Measurements from ENCODE around the gene CC2D1B. TPM values are rescaled to one million over a fixed set of nuclear protein-coding genes. Genes with fewer than 3 reads are reported as not detected.

CC2D1B gene
- total RNA-seq, 4 donors from 2014 or later = 31.0 to 45.9 (median 39.2) TPM

DNA sequence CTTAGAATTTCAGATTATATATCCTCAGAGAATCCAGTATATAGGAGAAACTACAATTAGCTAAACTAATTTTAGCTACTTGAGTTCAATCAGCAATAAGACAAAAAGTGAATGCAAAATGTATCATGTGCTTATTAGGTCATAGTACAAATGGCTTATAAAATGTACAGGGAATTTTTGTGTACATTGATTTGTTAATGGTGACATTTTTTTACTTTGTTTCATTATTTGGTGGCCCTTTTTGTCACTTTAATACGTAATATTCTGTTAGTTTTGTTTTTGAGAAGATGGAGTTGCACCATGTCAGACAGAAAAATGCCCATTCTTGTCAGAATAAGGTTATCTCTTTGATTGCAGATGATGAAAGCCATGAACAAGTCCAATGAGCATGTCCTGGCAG lies 33.6 kb downstream of the CC2D1B start:
- WGBS, 2 donors (ENCODE audit: low coverage in 1 of 2) = 90 to 100% methylated on average over 1 of the region's 1 CpG
- TF ChIP-seq EP300 (IDR thresholded peaks at IDR 0.05; ENCODE audit: low read depth) (no peak), POLR2A (IDR thresholded peaks at IDR 0.05) (no peak)
- in situ Hi-C loops (cut with MboI; ENCODE audit: low pct_ligation_motif_present in 1 of 4, low pct_unique_long_range_greater_than_20kb in 1 of 4, low sequenced_read_pairs in 3 of 4) = no loop called here
- Histone ChIP-seq H3K27ac (no peak overlapping the region), H3K9me3 (no peaks in the 10 kb centered on the region), H3K4me1 (no peaks in the 10 kb centered on the region), H3K27me3 (no peaks in the 10 kb centered on the region), H3K36me3 (no peaks in the 10 kb centered on the region), H3K4me3 (no peak overlapping the region)
- intact Hi-C loops (cut with DNase I; ENCODE audit: low total_unique reads) = no loop called here
- DNase-seq = no peak

DNA sequence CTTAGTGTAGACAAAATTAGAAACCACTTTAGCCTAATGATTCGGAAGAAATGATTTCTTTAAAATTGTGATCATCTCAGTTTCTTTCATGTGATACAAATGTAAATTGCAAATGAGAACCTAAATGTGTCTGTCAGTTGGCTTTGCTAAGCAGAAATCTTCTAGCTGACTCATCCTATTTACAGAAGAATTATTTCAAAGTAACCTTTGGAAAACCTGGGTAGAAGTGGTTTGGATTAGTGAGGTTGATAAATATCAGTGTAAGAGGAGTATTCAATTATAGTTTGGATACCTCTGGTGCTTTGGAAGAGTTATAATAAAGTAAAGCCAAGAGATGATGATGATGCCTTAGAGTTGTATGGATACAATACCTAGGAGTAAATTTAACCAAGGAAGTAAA lies 37.4 kb downstream of the CC2D1B start:
- Histone ChIP-seq H3K9me3 (no peaks in the 10 kb centered on the region), H3K27ac (no peak overlapping the region), H3K36me3 (no peaks in the 10 kb centered on the region), H3K4me3 (no peak overlapping the region), H3K4me1 (no peaks in the 10 kb centered on the region), H3K27me3 (no peaks in the 10 kb centered on the region)
- intact Hi-C loops (cut with DNase I; ENCODE audit: low total_unique reads) = no loop called here
- no peak for TF ChIP-seq POLR2AphosphoS5 (IDR thresholded peaks at IDR 0.05)
- TF ChIP-seq POLR2A (IDR thresholded peaks at IDR 0.05) = no peak
- TF ChIP-seq CTCF (IDR thresholded peaks at IDR 0.05) = no peak
- no peak for TF ChIP-seq EP300 (IDR thresholded peaks at IDR 0.05; ENCODE audit: low read depth)
- in situ Hi-C loops (cut with MboI; ENCODE audit: low pct_ligation_motif_present in 1 of 4, low pct_unique_long_range_greater_than_20kb in 1 of 4, low sequenced_read_pairs in 3 of 4) = no loop called here
- DNase-seq = no peak
- 93 to 100% methylated on average over 1 of the region's 1 CpG for WGBS, 2 donors (ENCODE audit: low coverage in 1 of 2)

DNA sequence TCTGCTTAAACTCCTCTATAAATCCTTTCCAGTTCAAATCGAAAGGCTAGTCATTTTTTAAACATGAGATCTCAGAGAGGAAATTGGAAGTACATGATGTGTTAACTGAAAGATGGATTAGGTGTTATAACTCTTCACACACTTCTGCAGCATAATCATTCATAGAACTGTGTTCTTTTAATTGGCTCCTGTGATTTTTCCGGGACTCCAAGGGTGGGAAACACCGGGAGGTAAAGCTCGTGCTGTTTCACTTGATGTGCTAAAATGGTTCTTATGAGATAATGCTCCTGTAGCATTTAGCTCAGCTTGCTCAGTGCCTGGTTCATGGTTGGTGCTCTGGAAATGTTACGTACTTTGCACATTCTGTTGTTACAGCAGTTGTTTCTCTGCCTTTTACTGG lies 40.2 kb downstream of the CC2D1B start:
- intact Hi-C loops (cut with DNase I; ENCODE audit: low total_unique reads) = no loop called here
- TF ChIP-seq POLR2AphosphoS5 (IDR thresholded peaks at IDR 0.05) = no peak
- TF ChIP-seq POLR2A (IDR thresholded peaks at IDR 0.05) = no peak
- no peak for TF ChIP-seq CTCF (IDR thresholded peaks at IDR 0.05)
- no peak for TF ChIP-seq EP300 (IDR thresholded peaks at IDR 0.05; ENCODE audit: low read depth)
- DNase-seq = no peak
- Histone ChIP-seq H3K4me1 (no peaks in the 10 kb centered on the region), H3K4me3 (no peak overlapping the region), H3K27me3 (no peaks in the 10 kb centered on the region), H3K9me3 (no peaks in the 10 kb centered on the region), H3K27ac (no peak overlapping the region), H3K36me3 (no peaks in the 10 kb centered on the region)
- in situ Hi-C loops (cut with MboI; ENCODE audit: low pct_ligation_motif_present in 1 of 4, low pct_unique_long_range_greater_than_20kb in 1 of 4, low sequenced_read_pairs in 3 of 4) = no loop called here
- WGBS, 2 donors (ENCODE audit: low coverage in 1 of 2) = 87 to 98% methylated on average over 5 of the region's 5 CpGs

DNA sequence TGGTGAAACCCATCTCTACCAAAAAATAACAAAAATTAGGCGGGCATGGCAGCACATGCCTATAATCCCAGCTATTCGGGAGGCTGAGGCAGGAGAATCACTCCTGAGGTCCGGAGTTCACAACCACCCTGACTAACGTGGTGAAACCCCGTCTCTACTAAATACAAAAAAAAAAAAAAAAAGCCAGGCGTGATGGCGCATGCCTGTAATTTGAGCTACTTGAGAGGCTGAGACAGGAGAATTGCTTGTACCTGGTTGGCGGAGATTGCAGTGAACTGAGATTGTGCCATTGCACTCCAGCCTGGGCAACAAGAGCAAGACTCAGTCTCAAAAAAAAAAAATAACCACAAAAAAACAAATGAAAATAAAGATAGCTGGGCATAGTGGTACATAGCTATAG lies 42.3 kb downstream of the CC2D1B start:
- Histone ChIP-seq H3K36me3 (no peaks in the 10 kb centered on the region), H3K27me3 (no peaks in the 10 kb centered on the region), H3K4me1 (no peaks in the 10 kb centered on the region), H3K4me3 (no peak overlapping the region), H3K9me3 (no peaks in the 10 kb centered on the region), H3K27ac (no peak overlapping the region)
- TF ChIP-seq POLR2A (IDR thresholded peaks at IDR 0.05) = no peak
- no peak for TF ChIP-seq EP300 (IDR thresholded peaks at IDR 0.05; ENCODE audit: low read depth)
- no peak for TF ChIP-seq POLR2AphosphoS5 (IDR thresholded peaks at IDR 0.05)
- no peak for TF ChIP-seq CTCF (IDR thresholded peaks at IDR 0.05)
- no peak for DNase-seq
- 88 to 93% methylated on average over 6 to 8 of the region's 8 CpGs for WGBS, 2 donors (ENCODE audit: low coverage in 1 of 2)
- intact Hi-C loops (cut with DNase I; ENCODE audit: low total_unique reads) (no loop called here), in situ Hi-C loops (cut with MboI; ENCODE audit: low pct_ligation_motif_present in 1 of 4, low pct_unique_long_range_greater_than_20kb in 1 of 4, low sequenced_read_pairs in 3 of 4) (no loop called here)

- H3K36me3 ChIP-seq = no peaks in the 10 kb centered on the region
- no peak overlapping the region for H3K27ac ChIP-seq
- 97 to 100% methylated on average over 2 of the region's 2 CpGs for WGBS, 2 donors (ENCODE audit: low coverage in 1 of 2)
- no peak overlapping the region for H3K4me3 ChIP-seq
- no peaks in the 10 kb centered on the region for H3K27me3 ChIP-seq
- in situ Hi-C loops (cut with MboI; ENCODE audit: low pct_ligation_motif_present in 1 of 4, low pct_unique_long_range_greater_than_20kb in 1 of 4, low sequenced_read_pairs in 3 of 4) (no loop called here), intact Hi-C loops (cut with DNase I; ENCODE audit: low total_unique reads) (no loop called here)
- H3K9me3 ChIP-seq = no peaks in the 10 kb centered on the region
- no peak for TF ChIP-seq POLR2A (IDR thresholded peaks at IDR 0.05)
- no peak for TF ChIP-seq CTCF (IDR thresholded peaks at IDR 0.05)
- no peak for TF ChIP-seq EP300 (IDR thresholded peaks at IDR 0.05; ENCODE audit: low read depth)
- no peak for TF ChIP-seq POLR2AphosphoS5 (IDR thresholded peaks at IDR 0.05)
- DNase-seq = no peak
- H3K4me1 ChIP-seq = no peaks in the 10 kb centered on the region
Observed at GRCh38 chr1:52321061-52321460, 44.9 kb downstream of the CC2D1B start.
